ENCODE data around the gene RAPGEF2. TPM values are rescaled to one million over a fixed set of nuclear protein-coding genes. Genes with fewer than 3 reads are reported as not detected.

The RAPGEF2 gene
- total RNA-seq, 1 experiment from 2014 or later, result 37.1 TPM

DNA sequence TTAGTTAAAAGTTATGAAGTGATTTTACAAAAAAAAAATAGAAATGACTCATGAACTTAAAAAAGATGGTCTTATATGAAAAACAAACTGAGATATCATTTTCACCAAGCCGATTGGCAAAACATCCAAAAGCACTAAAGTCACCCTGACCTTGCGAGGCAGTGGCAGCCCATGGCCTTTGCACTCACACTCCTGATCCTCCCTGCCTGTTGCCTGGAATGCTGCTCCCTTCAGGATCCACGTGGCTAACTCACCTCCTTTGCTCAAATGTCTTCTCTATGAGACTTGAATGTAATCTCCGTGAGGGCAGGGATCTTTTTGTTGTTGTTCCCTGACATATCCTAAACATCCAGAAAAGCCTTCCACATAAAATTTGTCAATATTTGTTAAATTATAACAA is 106.4 kb downstream of the RAPGEF2 start:
- H3K27ac Mint-ChIP-seq, result no peak overlapping the region; a peak in 1 of 7 replicates
- Histone ChIP-seq H3T11ph (ENCODE audit: low read length) (no peak overlapping the region), H4K8ac (replicated peaks; ENCODE audit: insufficient read length, low read depth, low read length) (no peak overlapping the region), H3K4me2 (ENCODE audit: insufficient read depth, insufficient read length, low read length) (no peak overlapping the region), H3K9me3 (ENCODE audit: control insufficient read depth, low read depth, low read length) (no peaks in the 10 kb centered on the region), H2AK5ac (ENCODE audit: insufficient read length, low read length) (no peak overlapping the region), H4K5ac (ENCODE audit: insufficient read length, low read depth, low read length) (no peak overlapping the region), H2AFZ (ENCODE audit: low read length) (no peak overlapping the region), H3K14ac (ENCODE audit: insufficient read depth, low read length) (no peak overlapping the region), H2BK120ac (ENCODE audit: low read depth, low read length, poor library complexity, severe bottlenecking) (no peak overlapping the region), H3K56ac (ENCODE audit: insufficient read length, low read depth, low read length) (no peak overlapping the region), H3K18ac (ENCODE audit: insufficient read length, low read depth, low read length) (no peak overlapping the region), H2BK12ac (ENCODE audit: insufficient read length, low read depth, low read length) (no peak overlapping the region), H4K20me1 (ENCODE audit: control insufficient read depth, insufficient read depth, insufficient read length) (no peaks in the 10 kb centered on the region), H3K23me2 (ENCODE audit: insufficient read length, low read depth, low read length, poor library complexity, severe bottlenecking) (no peaks in the 10 kb centered on the region), H3K79me2 (ENCODE audit: insufficient read depth, low read length) (no peaks in the 10 kb centered on the region; the same call in 1 of the 2 replicates), H3K9ac (ENCODE audit: extremely low read depth, insufficient read length, low read length) (no peak overlapping the region), H3K23ac (ENCODE audit: insufficient read length, low read depth, low read length) (no peak overlapping the region), H3K27ac (ENCODE audit: insufficient read length, low read depth, low read length) (no peak overlapping the region), H3K79me1 (ENCODE audit: insufficient read depth, low read depth, low read length, poor library complexity, severe bottlenecking) (no peaks in the 10 kb centered on the region), H2BK15ac (ENCODE audit: low read depth, low read length) (no peak overlapping the region), H3K27me3 (ENCODE audit: insufficient read depth, low read length) (no peaks in the 10 kb centered on the region), H2BK20ac (ENCODE audit: low read depth, low read length, poor library complexity, severe bottlenecking) (no peak overlapping the region), H3K4ac (ENCODE audit: low read depth, low read length) (no peak overlapping the region), H3K4me1 (ENCODE audit: insufficient read depth, low read length) (no peaks in the 10 kb centered on the region; the same call in 1 of the 2 replicates), H2BK5ac (ENCODE audit: insufficient read length, low read length) (no peak overlapping the region), H4K91ac (ENCODE audit: insufficient read length, low read depth, low read length) (no peak overlapping the region)
- H3K4me3 Mint-ChIP-seq, result no peak overlapping the region
- no CpG with 5 or more reads among the region's 4 CpGs for WGBS (ENCODE audit: extremely low coverage, insufficient read length, low lambda C conversion rate)
- H3K4me1 Mint-ChIP-seq, result peaks cover 11 to 12% of the 10 kb centered on the region in 2 experiments
- TF ChIP-seq, protein P1, sequence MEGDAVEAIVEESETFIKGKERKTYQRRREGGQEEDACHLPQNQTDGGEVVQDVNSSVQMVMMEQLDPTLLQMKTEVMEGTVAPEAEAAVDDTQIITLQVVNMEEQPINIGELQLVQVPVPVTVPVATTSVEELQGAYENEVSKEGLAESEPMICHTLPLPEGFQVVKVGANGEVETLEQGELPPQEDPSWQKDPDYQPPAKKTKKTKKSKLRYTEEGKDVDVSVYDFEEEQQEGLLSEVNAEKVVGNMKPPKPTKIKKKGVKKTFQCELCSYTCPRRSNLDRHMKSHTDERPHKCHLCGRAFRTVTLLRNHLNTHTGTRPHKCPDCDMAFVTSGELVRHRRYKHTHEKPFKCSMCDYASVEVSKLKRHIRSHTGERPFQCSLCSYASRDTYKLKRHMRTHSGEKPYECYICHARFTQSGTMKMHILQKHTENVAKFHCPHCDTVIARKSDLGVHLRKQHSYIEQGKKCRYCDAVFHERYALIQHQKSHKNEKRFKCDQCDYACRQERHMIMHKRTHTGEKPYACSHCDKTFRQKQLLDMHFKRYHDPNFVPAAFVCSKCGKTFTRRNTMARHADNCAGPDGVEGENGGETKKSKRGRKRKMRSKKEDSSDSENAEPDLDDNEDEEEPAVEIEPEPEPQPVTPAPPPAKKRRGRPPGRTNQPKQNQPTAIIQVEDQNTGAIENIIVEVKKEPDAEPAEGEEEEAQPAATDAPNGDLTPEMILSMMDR (conservative IDR thresholded peaks at IDR 0.05), result peak; percentile 15; the same call in 1 of the 3 replicates
- H3K27me3 Mint-ChIP-seq (ENCODE audit: low read depth), result no peaks in the 10 kb centered on the region
- peaks cover 0 to 3% (median 0%) of the 10 kb centered on the region in 3 experiments; a peak in 2 of 7 replicates for H3K36me3 Mint-ChIP-seq (ENCODE audit: insufficient read depth in 1 of 3, low read depth in 3 of 3)
- peak; percentile 43 for DNase-seq
- H3K9me3 Mint-ChIP-seq, result no peaks in the 10 kb centered on the region
